GM19193 (cell line): ENCODE results near the gene ZBTB39.

Source experiments
- POLR2A ChIP-seq: IDR thresholded peaks from 4 replicates; pipeline ENCODE4 v1.6.1; 2011; ENCODE audit not compliant: insufficient read depth, insufficient read length; ENCODE audit errors: extremely low read depth

Gene ZBTB39

GRCh38 chr12:56978397-56979138, 27.8 kb downstream of the ZBTB39 start:
- TF ChIP-seq POLR2A, result no peak

- no peak for TF ChIP-seq POLR2A
Measured at GRCh38 chr12:56958422-56958821, 47.9 kb downstream of the ZBTB39 start.

- no peak for TF ChIP-seq POLR2A
Measured at GRCh38 chr12:56957229-56958052, 48.9 kb downstream of the ZBTB39 start, which contains the start of gene RDH16. TSS of gene RDH16 (minus strand) at chr12:56957608. CDS start at chr12:56957462, 146 bp downstream.

DNA sequence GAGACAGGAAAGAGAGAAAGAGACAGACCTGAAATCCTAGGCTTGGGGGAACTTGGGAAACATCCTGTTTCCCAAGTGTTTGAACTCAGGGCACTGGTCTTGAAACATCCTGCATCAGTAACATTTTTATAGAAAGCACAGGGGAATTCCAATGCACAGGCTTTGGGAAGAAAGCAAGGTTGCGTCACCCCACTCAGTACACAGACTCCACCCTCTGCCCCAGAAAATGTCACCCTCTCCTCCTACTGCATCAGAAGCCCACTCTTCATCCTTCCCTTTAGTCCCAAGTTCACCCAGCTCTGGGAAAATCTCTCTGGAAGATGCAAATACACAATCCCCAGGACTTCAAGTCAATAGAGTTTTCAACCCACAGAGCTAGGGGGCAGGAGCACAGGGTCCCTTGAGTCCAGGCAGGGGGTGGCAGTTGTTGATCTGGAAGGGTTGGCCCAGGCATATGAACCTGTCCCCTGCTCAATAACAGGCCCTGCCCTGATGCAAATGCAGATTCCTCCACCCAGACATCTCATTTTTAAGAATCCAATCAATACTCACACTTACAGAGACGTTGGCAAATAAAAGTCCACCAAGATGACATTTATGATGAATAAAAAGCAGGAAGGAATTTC, 50.6 kb downstream of the ZBTB39 start:
- TF ChIP-seq POLR2A, result no peak

GRCh38 chr12:56954958-56955355, 51.4 kb downstream of the ZBTB39 start:
- TF ChIP-seq POLR2A, result no peak

GRCh38 chr12:56954057-56954957, 52.0 kb downstream of the ZBTB39 start:
- TF ChIP-seq POLR2A, result no peak

DNA sequence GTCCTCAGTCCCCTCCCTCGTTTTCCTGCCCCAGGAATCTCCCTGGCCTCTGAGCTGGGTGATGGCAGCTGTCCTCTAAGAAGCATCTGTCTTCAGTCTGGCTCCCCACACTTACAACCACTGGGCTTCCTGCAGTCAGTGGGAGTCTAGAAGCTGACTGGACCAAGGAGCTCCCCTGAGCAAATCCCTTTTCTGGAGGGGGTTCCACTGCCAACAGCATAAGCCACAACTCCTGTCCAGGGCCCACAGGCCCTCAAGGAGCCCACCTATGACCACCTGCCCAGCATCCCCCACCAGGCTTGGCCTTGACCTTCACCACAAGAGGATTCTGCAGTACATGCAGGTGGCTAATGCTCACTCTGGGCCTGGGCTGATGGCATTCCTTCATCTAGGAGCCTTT, 53.0 kb downstream of the ZBTB39 start:
- no peak for TF ChIP-seq POLR2A

GRCh38 chr12:56951582-56952339, 54.6 kb downstream of the ZBTB39 start:
- no peak for TF ChIP-seq POLR2A

- TF ChIP-seq POLR2A, result no peak
Measured at GRCh38 chr12:56948881-56949280, 57.5 kb downstream of the ZBTB39 start.
